ENCODE results near the gene RNF121.

Gene RNF121

GRCh38 chr11:72002841-72003775, 74.3 kb downstream of the RNF121 start:
- Histone ChIP-seq H3K4me2 (ENCODE audit: low read length) (no peak overlapping the region), H3K9me2 (replicated peaks; ENCODE audit: control insufficient read depth, low read length) (no peaks in the 10 kb centered on the region), H4K20me1 (ENCODE audit: control insufficient read depth, insufficient read depth, low read depth, low read length) (no peaks in the 10 kb centered on the region; the same call in 1 of the 2 replicates), H3K36me3 (ENCODE audit: control insufficient read depth, low read length) (peaks cover 67% of the 10 kb centered on the region), H3K27ac (ENCODE audit: low read depth, low read length) (no peak overlapping the region), H3K79me2 (ENCODE audit: control insufficient read depth, low read length) (no peaks in the 10 kb centered on the region), H3F3A (ENCODE audit: control insufficient read depth, insufficient read depth) (0 out of 2 replicates have a peak, but pooled peaks cover 4% of the 10 kb centered on the region), H3K4me3 (ENCODE audit: low read length) (no peak overlapping the region), H3K9me3 (ENCODE audit: control insufficient read depth, insufficient read depth, low read length) (no peaks in the 10 kb centered on the region), H3K27me3 (ENCODE audit: control insufficient read depth, low read length) (no peaks in the 10 kb centered on the region), H3K4me1 (ENCODE audit: control insufficient read depth, low read length) (peaks cover 13% of the 10 kb centered on the region)
- TF ChIP-seq EZH2phosphoT487 (IDR thresholded peaks at IDR 0.05; ENCODE audit: borderline replicate concordance, low read length), result no peak
- TF ChIP-seq, protein P1, sequence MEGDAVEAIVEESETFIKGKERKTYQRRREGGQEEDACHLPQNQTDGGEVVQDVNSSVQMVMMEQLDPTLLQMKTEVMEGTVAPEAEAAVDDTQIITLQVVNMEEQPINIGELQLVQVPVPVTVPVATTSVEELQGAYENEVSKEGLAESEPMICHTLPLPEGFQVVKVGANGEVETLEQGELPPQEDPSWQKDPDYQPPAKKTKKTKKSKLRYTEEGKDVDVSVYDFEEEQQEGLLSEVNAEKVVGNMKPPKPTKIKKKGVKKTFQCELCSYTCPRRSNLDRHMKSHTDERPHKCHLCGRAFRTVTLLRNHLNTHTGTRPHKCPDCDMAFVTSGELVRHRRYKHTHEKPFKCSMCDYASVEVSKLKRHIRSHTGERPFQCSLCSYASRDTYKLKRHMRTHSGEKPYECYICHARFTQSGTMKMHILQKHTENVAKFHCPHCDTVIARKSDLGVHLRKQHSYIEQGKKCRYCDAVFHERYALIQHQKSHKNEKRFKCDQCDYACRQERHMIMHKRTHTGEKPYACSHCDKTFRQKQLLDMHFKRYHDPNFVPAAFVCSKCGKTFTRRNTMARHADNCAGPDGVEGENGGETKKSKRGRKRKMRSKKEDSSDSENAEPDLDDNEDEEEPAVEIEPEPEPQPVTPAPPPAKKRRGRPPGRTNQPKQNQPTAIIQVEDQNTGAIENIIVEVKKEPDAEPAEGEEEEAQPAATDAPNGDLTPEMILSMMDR (IDR thresholded peaks at IDR 0.05; ENCODE audit: low read depth, low read length, poor library complexity, severe bottlenecking), result no peak

GRCh38 chr11:72003776-72004171, 74.9 kb downstream of the RNF121 start:
- Histone ChIP-seq H3K36me3 (ENCODE audit: control insufficient read depth, low read length) (peaks cover 73% of the 10 kb centered on the region), H3K9me3 (ENCODE audit: control insufficient read depth, insufficient read depth, low read length) (no peaks in the 10 kb centered on the region), H3F3A (ENCODE audit: control insufficient read depth, insufficient read depth) (0 out of 2 replicates have a peak, but pooled peaks cover 4% of the 10 kb centered on the region), H3K9me2 (replicated peaks; ENCODE audit: control insufficient read depth, low read length) (no peaks in the 10 kb centered on the region), H3K4me1 (ENCODE audit: control insufficient read depth, low read length) (peaks cover 7% of the 10 kb centered on the region), H3K4me2 (ENCODE audit: low read length) (no peak overlapping the region), H3K4me3 (ENCODE audit: low read length) (no peak overlapping the region), H3K79me2 (ENCODE audit: control insufficient read depth, low read length) (no peaks in the 10 kb centered on the region), H3K27me3 (ENCODE audit: control insufficient read depth, low read length) (no peaks in the 10 kb centered on the region), H4K20me1 (ENCODE audit: control insufficient read depth, insufficient read depth, low read depth, low read length) (no peaks in the 10 kb centered on the region; the same call in 1 of the 2 replicates), H3K27ac (ENCODE audit: low read depth, low read length) (no peak overlapping the region)
- no peak for TF ChIP-seq EZH2phosphoT487 (IDR thresholded peaks at IDR 0.05; ENCODE audit: borderline replicate concordance, low read length)
- TF ChIP-seq, protein P1 (IDR thresholded peaks at IDR 0.05; ENCODE audit: low read depth, low read length, poor library complexity, severe bottlenecking), result no peak

DNA sequence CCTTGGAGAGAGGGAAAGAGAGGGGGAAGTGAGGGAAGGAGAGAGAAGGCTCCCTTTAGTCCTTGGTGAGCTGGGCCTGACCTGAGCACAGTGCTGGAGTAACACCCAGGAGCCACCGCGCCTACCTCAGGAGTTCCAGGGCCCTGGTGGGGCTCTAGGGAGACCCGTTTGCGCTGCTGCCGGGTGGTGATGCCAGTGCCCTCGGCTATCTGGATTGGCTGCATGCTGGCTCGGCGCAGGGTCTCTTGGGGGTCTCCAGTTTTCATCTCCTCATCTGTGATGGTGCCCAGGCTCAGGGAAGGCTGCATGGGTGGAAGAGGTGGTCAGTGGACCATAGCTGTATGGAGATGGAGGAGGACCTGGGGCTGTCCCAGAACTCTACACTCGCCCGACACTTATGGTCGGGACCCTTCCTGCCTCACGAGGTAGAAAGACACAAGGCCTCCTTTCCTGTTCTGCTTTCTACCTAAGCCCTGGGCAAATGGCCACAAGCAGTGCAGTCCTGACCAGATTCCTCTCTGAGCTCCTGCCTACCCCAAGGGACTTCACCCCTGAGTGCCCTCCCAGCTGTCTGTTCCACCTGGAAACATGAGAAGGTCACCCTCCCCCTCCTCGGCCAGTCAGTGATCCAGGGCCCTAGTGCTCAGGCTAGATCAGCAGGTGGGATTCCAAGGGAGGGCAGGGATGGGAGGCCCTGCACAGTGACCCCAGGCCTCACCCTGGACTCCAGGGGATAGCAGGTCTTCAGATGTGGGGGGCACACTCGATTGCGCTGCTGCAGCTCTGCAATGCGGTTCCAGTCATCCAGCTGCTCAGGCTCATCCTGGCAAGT, 75.9 kb downstream of the RNF121 start:
- Histone ChIP-seq H3K9me2 (replicated peaks; ENCODE audit: control insufficient read depth, low read length) (no peaks in the 10 kb centered on the region), H3K4me1 (ENCODE audit: control insufficient read depth, low read length) (no peaks in the 10 kb centered on the region), H3K79me2 (ENCODE audit: control insufficient read depth, low read length) (no peaks in the 10 kb centered on the region), H3F3A (ENCODE audit: control insufficient read depth, insufficient read depth) (0 out of 2 replicates have a peak, but pooled peaks cover 4% of the 10 kb centered on the region), H3K27ac (ENCODE audit: low read depth, low read length) (no peak overlapping the region), H3K36me3 (ENCODE audit: control insufficient read depth, low read length) (peaks cover 79% of the 10 kb centered on the region), H3K4me2 (ENCODE audit: low read length) (no peak overlapping the region), H3K27me3 (ENCODE audit: control insufficient read depth, low read length) (no peaks in the 10 kb centered on the region), H4K20me1 (ENCODE audit: control insufficient read depth, insufficient read depth, low read depth, low read length) (no peaks in the 10 kb centered on the region; the same call in 1 of the 2 replicates), H3K9me3 (ENCODE audit: control insufficient read depth, insufficient read depth, low read length) (no peaks in the 10 kb centered on the region), H3K4me3 (ENCODE audit: low read length) (no peak overlapping the region)
- no peak for TF ChIP-seq EZH2phosphoT487 (IDR thresholded peaks at IDR 0.05; ENCODE audit: borderline replicate concordance, low read length)
- TF ChIP-seq, protein P1 (IDR thresholded peaks at IDR 0.05; ENCODE audit: low read depth, low read length, poor library complexity, severe bottlenecking), result no peak

Measured in DOHH2 (cell line).